Measurements from ENCODE around the gene SNTN.

The SNTN gene

GRCh38 chr3:63617391-63617790 is 35.1 kb upstream of the SNTN start:
- TF ChIP-seq, protein P1, sequence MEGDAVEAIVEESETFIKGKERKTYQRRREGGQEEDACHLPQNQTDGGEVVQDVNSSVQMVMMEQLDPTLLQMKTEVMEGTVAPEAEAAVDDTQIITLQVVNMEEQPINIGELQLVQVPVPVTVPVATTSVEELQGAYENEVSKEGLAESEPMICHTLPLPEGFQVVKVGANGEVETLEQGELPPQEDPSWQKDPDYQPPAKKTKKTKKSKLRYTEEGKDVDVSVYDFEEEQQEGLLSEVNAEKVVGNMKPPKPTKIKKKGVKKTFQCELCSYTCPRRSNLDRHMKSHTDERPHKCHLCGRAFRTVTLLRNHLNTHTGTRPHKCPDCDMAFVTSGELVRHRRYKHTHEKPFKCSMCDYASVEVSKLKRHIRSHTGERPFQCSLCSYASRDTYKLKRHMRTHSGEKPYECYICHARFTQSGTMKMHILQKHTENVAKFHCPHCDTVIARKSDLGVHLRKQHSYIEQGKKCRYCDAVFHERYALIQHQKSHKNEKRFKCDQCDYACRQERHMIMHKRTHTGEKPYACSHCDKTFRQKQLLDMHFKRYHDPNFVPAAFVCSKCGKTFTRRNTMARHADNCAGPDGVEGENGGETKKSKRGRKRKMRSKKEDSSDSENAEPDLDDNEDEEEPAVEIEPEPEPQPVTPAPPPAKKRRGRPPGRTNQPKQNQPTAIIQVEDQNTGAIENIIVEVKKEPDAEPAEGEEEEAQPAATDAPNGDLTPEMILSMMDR (IDR thresholded peaks at IDR 0.05; ENCODE audit: low read depth, low read length): no peak
- H3K4me3 ChIP-seq (ENCODE audit: low read depth, low read length): no peak overlapping the region
- no peak for DNase-seq (ENCODE audit: low read depth, low spot score)
- in situ Hi-C loops (cut with HindIII; ENCODE audit: low sequenced_read_pairs): no loop called here

- no peak overlapping the region for H3K4me3 ChIP-seq (ENCODE audit: low read depth, low read length)
- in situ Hi-C loops (cut with HindIII; ENCODE audit: low sequenced_read_pairs): no loop called here
- peak; percentile 79 for DNase-seq (ENCODE audit: low read depth, low spot score)
Observed at GRCh38 chr3:63624941-63625560, 27.4 kb upstream of the SNTN start.

DNA sequence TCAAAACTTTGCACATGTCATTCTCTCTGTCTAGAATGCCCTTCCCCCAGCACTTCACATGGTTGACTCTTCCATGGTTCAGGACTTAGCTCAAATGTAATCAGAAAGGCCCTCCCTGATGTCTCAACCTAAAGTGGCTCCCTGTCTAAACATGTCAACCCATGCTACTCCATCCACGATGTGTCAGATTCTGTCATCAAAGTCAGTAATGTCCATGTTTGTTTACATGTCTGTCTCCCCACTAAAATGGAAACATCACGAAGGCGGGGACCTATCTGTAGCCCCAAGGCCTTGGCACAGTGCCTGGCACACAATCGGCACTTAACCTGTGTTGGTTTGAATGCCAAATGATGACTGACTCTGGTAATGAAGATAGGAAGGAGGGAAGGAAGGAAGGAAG is 20.8 kb upstream of the SNTN start:
- H3K4me3 ChIP-seq (ENCODE audit: low read depth, low read length): no peak overlapping the region
- DNase-seq (ENCODE audit: low read depth, low spot score): no peak
- in situ Hi-C loops (cut with HindIII; ENCODE audit: low sequenced_read_pairs): no loop called here
- TF ChIP-seq, protein P1 (IDR thresholded peaks at IDR 0.05; ENCODE audit: low read depth, low read length): no peak

More at GRCh38 chr3:63624941-63625560, 27.4 kb upstream of the SNTN start:
- TF ChIP-seq, protein P1 (IDR thresholded peaks at IDR 0.05; ENCODE audit: low read depth, low read length): no peak

GRCh38 chr3:63635186-63635585 is 17.3 kb upstream of the SNTN start:
- in situ Hi-C loops (cut with HindIII; ENCODE audit: low sequenced_read_pairs): no loop called here
- no peak for DNase-seq (ENCODE audit: low read depth, low spot score)
- TF ChIP-seq, protein P1 (IDR thresholded peaks at IDR 0.05; ENCODE audit: low read depth, low read length): no peak
- no peak overlapping the region for H3K4me3 ChIP-seq (ENCODE audit: low read depth, low read length)

DNA sequence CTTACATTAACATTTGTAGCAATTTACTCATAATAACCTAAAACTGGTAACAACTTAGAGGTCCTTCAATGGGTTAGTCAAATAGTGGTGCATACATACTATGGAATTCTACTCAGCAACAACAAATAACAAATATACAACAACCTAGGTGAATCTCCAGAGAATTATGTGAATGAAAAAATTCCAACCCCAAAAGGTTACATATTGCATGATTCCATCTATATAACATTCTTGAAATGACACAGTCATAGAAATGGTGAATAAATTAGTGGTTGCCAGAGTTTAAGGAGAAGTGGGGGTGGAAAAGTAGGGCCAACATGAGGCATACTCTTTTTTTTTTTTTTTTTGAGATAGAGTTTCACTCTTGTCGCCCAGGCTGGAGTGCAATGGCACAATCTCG is 12.7 kb upstream of the SNTN start:
- in situ Hi-C loops (cut with HindIII; ENCODE audit: low sequenced_read_pairs): no loop called here
- no peak for DNase-seq (ENCODE audit: low read depth, low spot score)
- no peak overlapping the region for H3K4me3 ChIP-seq (ENCODE audit: low read depth, low read length)
- TF ChIP-seq, protein P1 (IDR thresholded peaks at IDR 0.05; ENCODE audit: low read depth, low read length): no peak

DNA sequence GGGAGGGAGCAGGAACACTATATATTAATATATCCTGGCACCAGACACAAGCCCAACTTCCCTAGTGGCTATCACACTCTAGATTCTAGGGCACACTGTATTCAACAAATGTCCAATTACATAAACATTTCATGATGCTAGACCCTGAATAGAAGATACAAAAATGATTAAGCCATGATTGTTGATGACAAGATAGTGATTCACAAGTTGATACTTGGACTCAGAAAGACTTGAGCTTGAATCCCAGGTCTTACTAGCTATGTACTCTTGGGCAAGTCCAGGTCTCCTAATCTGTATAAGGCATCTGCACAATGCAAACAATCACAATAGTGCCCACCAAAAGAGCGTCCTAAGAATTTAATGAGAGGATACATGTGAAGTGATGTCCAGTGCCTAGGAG is 10.0 kb upstream of the SNTN start:
- H3K4me3 ChIP-seq (ENCODE audit: low read depth, low read length): no peak overlapping the region
- in situ Hi-C loops (cut with HindIII; ENCODE audit: low sequenced_read_pairs): no loop called here
- no peak for DNase-seq (ENCODE audit: low read depth, low spot score)
- TF ChIP-seq, protein P1 (IDR thresholded peaks at IDR 0.05; ENCODE audit: low read depth, low read length): no peak
